ENCODE data around the gene MAN2A1. TPM values are rescaled to one million over a fixed set of nuclear protein-coding genes. Genes with fewer than 3 reads are reported as not detected.

MAN2A1 gene
- polyA plus RNA-seq, 1 experiment, result 55.8 TPM

- ChIA-PET CTCF (no interaction called here), POLR2A (no interaction called here)
- Histone ChIP-seq H3K4me3 (ENCODE audit: low read depth, low read length) (no peak overlapping the region), H3K27me3 (ENCODE audit: control insufficient read depth, insufficient read depth, low read length) (no peaks in the 10 kb centered on the region), H3K27ac (ENCODE audit: low read depth, low read length) (no peak overlapping the region), H3K9me3 (ENCODE audit: control insufficient read depth, insufficient read depth, low read length) (no peaks in the 10 kb centered on the region)
- TF ChIP-seq, protein P1, sequence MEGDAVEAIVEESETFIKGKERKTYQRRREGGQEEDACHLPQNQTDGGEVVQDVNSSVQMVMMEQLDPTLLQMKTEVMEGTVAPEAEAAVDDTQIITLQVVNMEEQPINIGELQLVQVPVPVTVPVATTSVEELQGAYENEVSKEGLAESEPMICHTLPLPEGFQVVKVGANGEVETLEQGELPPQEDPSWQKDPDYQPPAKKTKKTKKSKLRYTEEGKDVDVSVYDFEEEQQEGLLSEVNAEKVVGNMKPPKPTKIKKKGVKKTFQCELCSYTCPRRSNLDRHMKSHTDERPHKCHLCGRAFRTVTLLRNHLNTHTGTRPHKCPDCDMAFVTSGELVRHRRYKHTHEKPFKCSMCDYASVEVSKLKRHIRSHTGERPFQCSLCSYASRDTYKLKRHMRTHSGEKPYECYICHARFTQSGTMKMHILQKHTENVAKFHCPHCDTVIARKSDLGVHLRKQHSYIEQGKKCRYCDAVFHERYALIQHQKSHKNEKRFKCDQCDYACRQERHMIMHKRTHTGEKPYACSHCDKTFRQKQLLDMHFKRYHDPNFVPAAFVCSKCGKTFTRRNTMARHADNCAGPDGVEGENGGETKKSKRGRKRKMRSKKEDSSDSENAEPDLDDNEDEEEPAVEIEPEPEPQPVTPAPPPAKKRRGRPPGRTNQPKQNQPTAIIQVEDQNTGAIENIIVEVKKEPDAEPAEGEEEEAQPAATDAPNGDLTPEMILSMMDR (IDR thresholded peaks at IDR 0.05; ENCODE audit: low read depth, low read length), result no peak
- DNase-seq (ENCODE audit: low read depth, low spot score), result no peak
These were observed 158.4 kb downstream of the MAN2A1 start for GRCh38 chr5:109848130-109848529.

DNA sequence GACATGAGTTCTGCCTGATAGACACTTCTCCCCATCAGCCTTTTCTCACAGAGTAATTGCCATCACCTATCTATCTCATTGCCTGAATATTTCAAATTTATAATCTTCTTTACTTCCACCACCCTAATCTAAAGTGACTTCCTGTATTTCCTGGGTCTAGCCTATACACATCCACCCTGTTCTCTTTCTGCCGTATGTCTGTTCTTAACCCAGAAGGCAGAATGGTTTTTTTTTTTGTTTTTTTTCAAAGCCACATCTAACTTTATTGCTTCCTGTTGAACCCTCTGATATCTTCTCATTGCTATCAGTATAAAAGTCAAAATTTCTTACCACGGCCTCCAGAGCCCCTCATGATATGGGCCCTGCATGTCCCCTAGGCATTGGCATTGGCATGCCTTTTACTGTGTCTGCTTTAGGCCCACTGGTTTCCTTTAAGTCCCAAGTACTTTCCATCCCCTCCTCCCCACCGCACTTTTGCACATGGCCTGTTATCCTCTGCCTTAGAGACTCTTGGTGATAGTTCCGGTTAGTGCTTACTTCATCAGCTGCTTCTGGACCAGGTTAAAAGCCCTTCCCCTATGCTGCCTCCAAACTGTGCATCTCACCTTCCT lies 159.9 kb downstream of the MAN2A1 start:
- DNase-seq (ENCODE audit: low read depth, low spot score), result no peak
- TF ChIP-seq, protein P1 (IDR thresholded peaks at IDR 0.05; ENCODE audit: low read depth, low read length), result no peak
- CTCF ChIA-PET, result no interaction called here
- POLR2A ChIA-PET, result no interaction called here
- no peaks in the 10 kb centered on the region for H3K9me3 ChIP-seq (ENCODE audit: control insufficient read depth, insufficient read depth, low read length)
- H3K27ac ChIP-seq (ENCODE audit: low read depth, low read length), result no peak overlapping the region
- no peak overlapping the region for H3K4me3 ChIP-seq (ENCODE audit: low read depth, low read length)
- H3K27me3 ChIP-seq (ENCODE audit: control insufficient read depth, insufficient read depth, low read length), result no peaks in the 10 kb centered on the region

DNA sequence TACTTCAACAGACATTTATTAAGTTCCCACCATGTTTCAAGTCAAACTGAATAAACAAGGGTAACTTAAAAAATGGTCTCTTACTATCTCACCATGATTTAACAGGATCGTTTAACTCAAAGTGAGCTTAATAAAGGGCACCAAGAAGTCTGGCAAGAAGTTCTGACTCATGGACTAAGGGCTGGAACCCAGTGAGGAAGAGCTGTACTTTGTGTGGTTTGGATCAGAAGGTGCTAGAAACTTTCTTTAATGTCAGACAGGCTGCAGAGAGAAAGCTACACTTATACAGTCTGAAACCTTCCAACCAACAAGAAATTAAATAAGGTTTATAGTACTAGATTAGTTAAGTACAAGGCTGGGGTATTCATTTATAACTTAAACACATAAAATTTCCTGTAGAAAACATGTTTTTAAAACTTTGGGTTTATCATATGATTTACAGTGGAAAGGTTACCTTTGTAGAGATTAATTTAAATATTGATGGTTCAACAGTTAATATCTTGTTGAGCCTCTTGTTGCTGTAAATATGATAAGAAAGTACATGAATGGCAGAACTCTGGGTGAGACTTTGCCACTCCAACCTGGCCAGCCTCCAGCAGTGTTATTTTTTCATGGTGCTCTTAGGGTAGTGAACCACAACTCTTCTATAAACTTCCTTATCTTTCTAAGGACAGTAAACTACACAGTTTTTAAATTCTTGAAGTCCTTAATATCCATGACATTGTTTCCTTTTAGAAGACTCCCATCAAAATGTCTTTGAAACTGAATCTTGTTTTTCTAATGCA lies 162.8 kb downstream of the MAN2A1 start:
- H3K4me3 ChIP-seq (ENCODE audit: low read depth, low read length), result no peak overlapping the region
- H3K9me3 ChIP-seq (ENCODE audit: control insufficient read depth, insufficient read depth, low read length), result no peaks in the 10 kb centered on the region
- POLR2A ChIA-PET, result no interaction called here
- TF ChIP-seq, protein P1 (IDR thresholded peaks at IDR 0.05; ENCODE audit: low read depth, low read length), result no peak
- CTCF ChIA-PET, result interaction anchor here (1.0 kb wide), 1 partner anchor 162 kb away, joined by 4 read pairs; no protein-coding TSS in a partner anchor
- H3K27me3 ChIP-seq (ENCODE audit: control insufficient read depth, insufficient read depth, low read length), result no peaks in the 10 kb centered on the region
- no peak for DNase-seq (ENCODE audit: low read depth, low spot score)
- H3K27ac ChIP-seq (ENCODE audit: low read depth, low read length), result no peak overlapping the region

- Histone ChIP-seq H3K27me3 (ENCODE audit: control insufficient read depth, insufficient read depth, low read length) (no peaks in the 10 kb centered on the region), H3K4me3 (ENCODE audit: low read depth, low read length) (no peak overlapping the region), H3K9me3 (ENCODE audit: control insufficient read depth, insufficient read depth, low read length) (no peaks in the 10 kb centered on the region), H3K27ac (ENCODE audit: low read depth, low read length) (no peak overlapping the region)
- CTCF ChIA-PET, result no interaction called here
- DNase-seq (ENCODE audit: low read depth, low spot score), result no peak
- TF ChIP-seq, protein P1 (IDR thresholded peaks at IDR 0.05; ENCODE audit: low read depth, low read length), result no peak
- POLR2A ChIA-PET, result no interaction called here
These were observed 163.7 kb downstream of the MAN2A1 start for GRCh38 chr5:109853377-109853776.

GRCh38 chr5:109855056-109855455 lies 165.3 kb downstream of the MAN2A1 start:
- POLR2A ChIA-PET, result no interaction called here
- Histone ChIP-seq H3K9me3 (ENCODE audit: control insufficient read depth, insufficient read depth, low read length) (no peaks in the 10 kb centered on the region), H3K27me3 (ENCODE audit: control insufficient read depth, insufficient read depth, low read length) (no peaks in the 10 kb centered on the region), H3K27ac (ENCODE audit: low read depth, low read length) (no peak overlapping the region), H3K4me3 (ENCODE audit: low read depth, low read length) (no peak overlapping the region)
- no peak for DNase-seq (ENCODE audit: low read depth, low spot score)
- TF ChIP-seq, protein P1 (IDR thresholded peaks at IDR 0.05; ENCODE audit: low read depth, low read length), result no peak
- CTCF ChIA-PET, result no interaction called here

Data from AG04450 (cell line).